ENCODE measurements around the gene LTA.

Gene LTA

DNA sequence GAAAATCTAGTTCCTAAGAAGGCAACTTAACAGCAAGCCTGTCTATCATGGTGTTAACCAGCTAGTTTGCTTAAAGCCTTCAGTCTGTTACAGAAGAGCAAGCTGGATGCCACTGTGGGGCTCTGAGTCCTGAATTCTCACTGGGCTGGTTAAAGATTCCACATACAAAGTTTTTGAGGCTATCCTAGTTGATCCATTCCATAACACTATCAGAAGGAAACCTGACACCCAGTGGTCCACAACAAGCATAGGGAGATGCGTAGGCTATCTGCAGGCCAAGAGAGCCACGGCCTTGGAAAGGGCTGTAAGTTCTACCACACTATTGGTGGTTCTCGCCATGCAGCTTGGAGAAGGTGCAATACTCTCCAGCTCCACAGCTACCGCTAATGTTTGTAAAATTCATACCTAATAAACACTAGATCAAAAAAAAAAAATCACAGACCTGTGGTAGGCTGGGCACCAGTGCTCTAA lies 43.7 kb upstream of the LTA start:
- H2BK120ac ChIP-seq (ENCODE audit: low read depth, low read length): no peak overlapping the region
- H3K27ac ChIP-seq (ENCODE audit: low read length, poor library complexity, severe bottlenecking): no peak overlapping the region
- no peak overlapping the region for H3K23ac ChIP-seq (ENCODE audit: low read length in 2 of 2)
- no peak overlapping the region for H3K4ac ChIP-seq (ENCODE audit: low read depth in 1 of 2, low read length in 2 of 2)
- no peak overlapping the region for H4K8ac ChIP-seq (ENCODE audit: low read length)
- H3K79me1 ChIP-seq (replicated peaks; ENCODE audit: low read length, poor library complexity, severe bottlenecking): peaks cover 16% of the 10 kb centered on the region
- no peak overlapping the region for H2BK15ac ChIP-seq (ENCODE audit: low read depth, poor library complexity, severe bottlenecking)
- no peak overlapping the region for H2BK12ac ChIP-seq (ENCODE audit: low read length in 2 of 2)
- no peak overlapping the region for H3K4me3 ChIP-seq (ENCODE audit: insufficient read depth in 1 of 2, low read depth in 1 of 2, low read length in 2 of 2)
- peaks cover 13% of the 10 kb centered on the region for H3K4me1 ChIP-seq (ENCODE audit: control insufficient read depth, insufficient read depth, low read depth, low read length)
- no peak overlapping the region for H2AK5ac ChIP-seq (ENCODE audit: low read length, severe bottlenecking)
- no peak overlapping the region for H2AFZ ChIP-seq (ENCODE audit: low read depth, low read length)
- H2BK5ac ChIP-seq (ENCODE audit: low read depth, low read length, poor library complexity, severe bottlenecking): no peak overlapping the region
- no peaks in the 10 kb centered on the region for H3K9me3 ChIP-seq (ENCODE audit: control insufficient read depth, low read length)
- no peak overlapping the region for H3K9ac ChIP-seq (ENCODE audit: low read length)
- no peak overlapping the region for H3K4me2 ChIP-seq (ENCODE audit: low read length, poor library complexity, severe bottlenecking)
- no peak overlapping the region for H3K18ac ChIP-seq (ENCODE audit: low read depth in 1 of 2, low read length in 2 of 2)
- no peak for DNase-seq
- H4K91ac ChIP-seq (ENCODE audit: low read length): no peak overlapping the region
- WGBS: 97% methylated on average over 4 of the region's 4 CpGs
- H3K36me3 ChIP-seq (ENCODE audit: control insufficient read depth in 1 of 2, insufficient read depth in 2 of 2, low read depth in 1 of 2, low read length in 2 of 2): peaks cover 40 to 49% of the 10 kb centered on the region in 2 experiments
- H3K27me3 ChIP-seq (ENCODE audit: control insufficient read depth in 1 of 2, insufficient read depth in 1 of 2, low read length in 2 of 2): no peaks in the 10 kb centered on the region
- no peak overlapping the region for H3K14ac ChIP-seq (ENCODE audit: low read length in 2 of 2)

DNA sequence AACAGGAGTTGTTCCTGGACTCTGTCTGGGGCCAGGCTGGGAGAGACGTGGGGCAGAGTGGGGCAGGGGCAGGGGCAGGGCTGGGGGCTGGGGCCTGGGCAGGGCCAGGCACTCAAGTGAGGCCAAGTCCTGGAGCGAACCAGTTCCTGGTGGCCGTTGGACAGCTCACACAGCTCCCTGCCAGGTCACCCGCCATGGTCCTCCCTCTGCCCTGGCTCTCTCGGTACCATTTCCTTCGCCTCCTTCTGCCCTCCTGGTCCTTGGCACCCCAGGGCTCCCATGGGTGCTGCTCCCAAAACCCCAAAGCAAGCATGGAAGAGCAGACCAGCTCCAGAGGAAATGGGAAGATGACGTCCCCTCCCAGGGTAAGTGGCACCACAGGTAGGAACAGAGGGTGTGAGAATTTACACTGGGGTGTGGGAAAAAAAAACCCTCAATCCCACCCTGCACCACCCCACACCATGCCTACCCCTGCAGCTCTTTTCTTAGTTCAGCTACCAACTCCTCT lies 43.2 kb upstream of the LTA start, which contains the start of gene MCCD1:
TSS of gene MCCD1 (plus strand) at position 142 of the 508 bp plus-strand sequence. CDS start at position 195, 53 bp downstream.
- Histone ChIP-seq H2AFZ (ENCODE audit: low read depth, low read length) (no peak within 1 kb of the TSS), H4K8ac (ENCODE audit: low read length) (no peak within 1 kb of the TSS), H3K4me1 (ENCODE audit: control insufficient read depth, insufficient read depth, low read depth, low read length) (peaks cover 13% of the 10 kb centered on the region), H3K4ac (ENCODE audit: low read depth in 1 of 2, low read length in 2 of 2) (no peak within 1 kb of the TSS), H3K36me3 (ENCODE audit: control insufficient read depth in 1 of 2, insufficient read depth in 2 of 2, low read depth in 1 of 2, low read length in 2 of 2) (peaks cover 46 to 52% of the 10 kb centered on the region in 2 experiments), H3K9me3 (ENCODE audit: control insufficient read depth, low read length) (no peaks in the 10 kb centered on the region), H2BK12ac (ENCODE audit: low read length in 2 of 2) (no peak within 1 kb of the TSS), H2BK120ac (ENCODE audit: low read depth, low read length) (no peak within 1 kb of the TSS), H2BK15ac (ENCODE audit: low read depth, poor library complexity, severe bottlenecking) (no peak within 1 kb of the TSS), H2AK5ac (ENCODE audit: low read length, severe bottlenecking) (no peak within 1 kb of the TSS), H2BK5ac (ENCODE audit: low read depth, low read length, poor library complexity, severe bottlenecking) (no peak within 1 kb of the TSS), H3K14ac (ENCODE audit: low read length in 2 of 2) (no peak within 1 kb of the TSS), H3K23ac (ENCODE audit: low read length in 2 of 2) (no peak within 1 kb of the TSS), H3K27me3 (ENCODE audit: control insufficient read depth in 1 of 2, insufficient read depth in 1 of 2, low read length in 2 of 2) (no peaks in the 10 kb centered on the region), H3K4me2 (ENCODE audit: low read length, poor library complexity, severe bottlenecking) (no peak within 1 kb of the TSS), H3K18ac (ENCODE audit: low read depth in 1 of 2, low read length in 2 of 2) (no peak within 1 kb of the TSS), H3K79me1 (replicated peaks; ENCODE audit: low read length, poor library complexity, severe bottlenecking) (peaks cover 17% of the 10 kb centered on the region), H3K27ac (ENCODE audit: low read length, poor library complexity, severe bottlenecking) (peak within 1 kb of the TSS; percentile 20), H3K4me3 (ENCODE audit: insufficient read depth in 1 of 2, low read depth in 1 of 2, low read length in 2 of 2) (no peak within 1 kb of the TSS), H4K91ac (ENCODE audit: low read length) (no peak within 1 kb of the TSS), H3K9ac (ENCODE audit: low read length) (no peak within 1 kb of the TSS)
- no peak for DNase-seq
- 92% methylated on average over 7 of the region's 7 CpGs for WGBS

DNA sequence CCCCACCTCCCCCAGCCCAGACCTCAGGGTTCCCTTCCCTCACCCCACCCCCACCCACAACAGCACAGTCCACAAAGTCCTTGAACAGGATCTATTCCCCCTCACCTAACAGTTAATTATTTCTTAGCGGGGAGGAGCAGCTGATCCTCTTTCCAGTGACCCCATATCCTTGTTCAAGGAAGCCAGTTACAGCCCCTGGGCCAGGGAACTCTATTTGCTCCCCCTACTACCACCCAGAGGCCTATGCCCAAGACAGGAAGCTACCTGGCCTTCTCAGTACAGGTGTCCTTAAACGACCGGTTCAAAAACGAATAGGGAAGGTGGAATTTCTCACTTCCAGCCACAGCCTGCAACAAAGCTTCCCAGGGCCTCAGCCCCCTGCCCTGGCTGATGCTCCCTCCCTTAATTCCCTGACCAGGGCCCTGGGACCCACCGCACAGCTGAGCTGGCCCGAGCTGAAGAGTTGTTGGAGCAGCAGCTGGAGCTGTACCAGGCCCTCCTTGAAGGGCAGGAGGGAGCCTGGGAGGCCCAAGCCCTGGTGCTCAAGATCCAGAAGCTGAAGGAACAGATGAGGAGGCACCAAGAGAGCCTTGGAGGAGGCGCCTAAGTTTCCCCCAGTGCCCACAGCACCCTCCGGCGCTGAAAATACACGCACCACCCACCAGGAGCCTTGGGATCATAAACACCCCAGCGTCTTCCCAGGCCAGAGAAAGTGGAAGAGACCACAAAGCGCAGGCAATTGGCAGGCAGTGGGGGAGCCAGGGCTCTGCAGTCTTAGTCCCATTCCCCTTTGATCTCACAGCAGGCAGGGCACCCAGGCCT lies 42.5 kb upstream of the LTA start:
- Histone ChIP-seq H3K36me3 (ENCODE audit: control insufficient read depth in 1 of 2, insufficient read depth in 2 of 2, low read depth in 1 of 2, low read length in 2 of 2) (peaks cover 52 to 59% of the 10 kb centered on the region in 2 experiments), H4K91ac (ENCODE audit: low read length) (no peak overlapping the region), H2BK5ac (ENCODE audit: low read depth, low read length, poor library complexity, severe bottlenecking) (no peak overlapping the region), H2AFZ (ENCODE audit: low read depth, low read length) (no peak overlapping the region), H2BK120ac (ENCODE audit: low read depth, low read length) (no peak overlapping the region), H3K27ac (ENCODE audit: low read length, poor library complexity, severe bottlenecking) (peak overlapping the region; percentile 20), H2AK5ac (ENCODE audit: low read length, severe bottlenecking) (no peak overlapping the region), H3K23ac (ENCODE audit: low read length in 2 of 2) (no peak overlapping the region), H3K4me3 (ENCODE audit: insufficient read depth in 1 of 2, low read depth in 1 of 2, low read length in 2 of 2) (no peak overlapping the region), H3K4me1 (ENCODE audit: control insufficient read depth, insufficient read depth, low read depth, low read length) (peaks cover 13% of the 10 kb centered on the region), H2BK12ac (ENCODE audit: low read length in 2 of 2) (no peak overlapping the region), H3K79me1 (replicated peaks; ENCODE audit: low read length, poor library complexity, severe bottlenecking) (peaks cover 23% of the 10 kb centered on the region), H3K9ac (ENCODE audit: low read length) (no peak overlapping the region), H3K27me3 (ENCODE audit: control insufficient read depth in 1 of 2, insufficient read depth in 1 of 2, low read length in 2 of 2) (no peaks in the 10 kb centered on the region), H3K4ac (ENCODE audit: low read depth in 1 of 2, low read length in 2 of 2) (no peak overlapping the region), H3K4me2 (ENCODE audit: low read length, poor library complexity, severe bottlenecking) (no peak overlapping the region), H3K18ac (ENCODE audit: low read depth in 1 of 2, low read length in 2 of 2) (no peak overlapping the region), H2BK15ac (ENCODE audit: low read depth, poor library complexity, severe bottlenecking) (no peak overlapping the region), H4K8ac (ENCODE audit: low read length) (no peak overlapping the region), H3K14ac (ENCODE audit: low read length in 2 of 2) (no peak overlapping the region), H3K9me3 (ENCODE audit: control insufficient read depth, low read length) (no peaks in the 10 kb centered on the region)
- DNase-seq: no peak
- WGBS: 69% methylated on average over 12 of the region's 12 CpGs

DNA sequence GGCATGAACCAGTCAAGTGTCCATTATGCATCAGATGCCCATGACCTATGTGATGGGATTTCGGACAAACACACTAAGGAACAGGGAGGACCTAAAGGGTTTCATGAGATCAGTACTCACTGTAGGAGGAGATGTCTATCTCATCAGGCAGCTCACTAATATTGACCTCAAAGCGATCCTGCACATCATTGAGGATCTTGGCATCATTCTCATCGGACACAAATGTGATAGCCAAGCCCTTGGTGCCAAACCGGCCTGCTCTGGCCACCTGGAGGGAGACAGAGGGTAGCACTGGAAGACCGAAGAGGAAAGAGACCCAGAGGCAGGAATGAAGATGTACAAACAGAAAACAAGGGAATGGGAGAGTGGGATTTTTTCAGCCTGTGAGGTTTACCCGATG lies 41.4 kb upstream of the LTA start:
- no peak overlapping the region for H2BK120ac ChIP-seq (ENCODE audit: low read depth, low read length)
- no peak for DNase-seq
- H2BK12ac ChIP-seq (ENCODE audit: low read length in 2 of 2): no peak overlapping the region
- no peak overlapping the region for H3K14ac ChIP-seq (ENCODE audit: low read length in 2 of 2)
- no peak overlapping the region for H4K91ac ChIP-seq (ENCODE audit: low read length)
- no peak overlapping the region for H3K4me2 ChIP-seq (ENCODE audit: low read length, poor library complexity, severe bottlenecking)
- no peak overlapping the region for H4K8ac ChIP-seq (ENCODE audit: low read length)
- H2BK5ac ChIP-seq (ENCODE audit: low read depth, low read length, poor library complexity, severe bottlenecking): no peak overlapping the region
- no peaks in the 10 kb centered on the region for H3K9me3 ChIP-seq (ENCODE audit: control insufficient read depth, low read length)
- H3K23ac ChIP-seq (ENCODE audit: low read length in 2 of 2): no peak overlapping the region
- peaks cover 13% of the 10 kb centered on the region for H3K4me1 ChIP-seq (ENCODE audit: control insufficient read depth, insufficient read depth, low read depth, low read length)
- H3K36me3 ChIP-seq (ENCODE audit: control insufficient read depth in 1 of 2, insufficient read depth in 2 of 2, low read depth in 1 of 2, low read length in 2 of 2): peaks cover 64 to 67% of the 10 kb centered on the region in 2 experiments
- no peak overlapping the region for H2BK15ac ChIP-seq (ENCODE audit: low read depth, poor library complexity, severe bottlenecking)
- no peak overlapping the region for H3K27ac ChIP-seq (ENCODE audit: low read length, poor library complexity, severe bottlenecking)
- H3K4ac ChIP-seq (ENCODE audit: low read depth in 1 of 2, low read length in 2 of 2): no peak overlapping the region
- WGBS: 97% methylated on average over 5 of the region's 6 CpGs
- no peaks in the 10 kb centered on the region for H3K27me3 ChIP-seq (ENCODE audit: control insufficient read depth in 1 of 2, insufficient read depth in 1 of 2, low read length in 2 of 2)
- no peak overlapping the region for H3K4me3 ChIP-seq (ENCODE audit: insufficient read depth in 1 of 2, low read depth in 1 of 2, low read length in 2 of 2)
- H2AK5ac ChIP-seq (ENCODE audit: low read length, severe bottlenecking): no peak overlapping the region
- H2AFZ ChIP-seq (ENCODE audit: low read depth, low read length): no peak overlapping the region
- no peak overlapping the region for H3K9ac ChIP-seq (ENCODE audit: low read length)
- H3K79me1 ChIP-seq (replicated peaks; ENCODE audit: low read length, poor library complexity, severe bottlenecking): peaks cover 30% of the 10 kb centered on the region
- no peak overlapping the region for H3K18ac ChIP-seq (ENCODE audit: low read depth in 1 of 2, low read length in 2 of 2)
